Measurements from ENCODE around the gene GRAMD1B.

GRAMD1B gene

GRCh38 chr11:123630126-123630608, 200.1 kb downstream of the GRAMD1B start:
- no peak overlapping the region for H3K4me2 ChIP-seq (ENCODE audit: low read length)
- no peak overlapping the region for H2AFZ ChIP-seq (ENCODE audit: insufficient read depth, low read length, poor library complexity)
- no peak overlapping the region for H3K27ac ChIP-seq (ENCODE audit: low read depth, low read length)
- H3K4ac ChIP-seq (ENCODE audit: low read depth, low read length), result no peak overlapping the region
- H3K36me3 ChIP-seq (ENCODE audit: control insufficient read depth in 1 of 2, insufficient read depth in 2 of 2, low read length in 2 of 2), result no peaks in the 10 kb centered on the region
- no peak overlapping the region for H3K9ac ChIP-seq (ENCODE audit: low read length)
- H2BK5ac ChIP-seq (ENCODE audit: low read depth, low read length, poor library complexity), result no peak overlapping the region
- H3K9me3 ChIP-seq (ENCODE audit: insufficient read depth, low read depth, low read length), result no peaks in the 10 kb centered on the region
- H3K79me1 ChIP-seq (ENCODE audit: low read length), result no peaks in the 10 kb centered on the region
- no peak overlapping the region for H2BK12ac ChIP-seq (ENCODE audit: low read length)
- no peak overlapping the region for H2BK120ac ChIP-seq (ENCODE audit: insufficient read depth, low read length, poor library complexity)
- no peak overlapping the region for H2AK5ac ChIP-seq (ENCODE audit: low read length)
- H3K79me2 ChIP-seq (ENCODE audit: control insufficient read depth, insufficient read depth, low read length, poor library complexity), result no peaks in the 10 kb centered on the region
- WGBS (ENCODE audit: extremely low coverage, insufficient coverage, insufficient read length), result no CpG with 5 or more reads among the region's 3 CpGs
- H3K23ac ChIP-seq (ENCODE audit: low read length), result no peak overlapping the region
- H3K18ac ChIP-seq (ENCODE audit: low read length), result no peak overlapping the region
- no peak overlapping the region for H4K8ac ChIP-seq (ENCODE audit: low read depth, low read length)
- no peak overlapping the region for H3K4me3 ChIP-seq (ENCODE audit: low read depth, low read length)
- no peak overlapping the region for H4K91ac ChIP-seq (ENCODE audit: low read depth, low read length)
- H3K27me3 ChIP-seq (ENCODE audit: insufficient read depth, low read length), result no peaks in the 10 kb centered on the region
- no peak overlapping the region for H3K14ac ChIP-seq (ENCODE audit: low read length)
- H3K4me1 ChIP-seq (ENCODE audit: control insufficient read depth in 1 of 2, insufficient read depth in 2 of 2, low read length in 2 of 2), result no peaks in the 10 kb centered on the region
- no peak overlapping the region for H4K12ac ChIP-seq (ENCODE audit: low read depth, low read length)
- no peak for DNase-seq

DNA sequence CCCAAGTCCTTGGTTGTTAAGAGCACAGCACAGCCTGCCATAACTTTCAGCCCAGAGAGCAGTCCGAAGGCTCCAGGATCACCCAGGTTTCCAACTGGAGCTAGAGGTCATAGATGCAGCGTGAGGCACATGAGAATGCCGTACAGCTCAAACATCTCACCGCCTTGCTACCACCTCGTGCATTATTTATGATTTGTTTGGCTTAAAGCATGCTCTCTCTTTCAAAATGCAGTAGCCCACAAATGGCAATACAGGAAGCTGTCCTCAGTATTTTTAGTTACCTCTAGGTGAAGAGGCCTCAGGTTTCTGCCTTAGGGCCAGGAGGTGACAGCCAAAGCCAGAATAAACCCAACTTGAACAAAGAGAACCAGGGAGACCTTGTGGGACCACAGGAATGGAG, 210.0 kb downstream of the GRAMD1B start:
- no peaks in the 10 kb centered on the region for H3K79me2 ChIP-seq (ENCODE audit: control insufficient read depth, insufficient read depth, low read length, poor library complexity)
- no peak overlapping the region for H2BK120ac ChIP-seq (ENCODE audit: insufficient read depth, low read length, poor library complexity)
- no CpG with 5 or more reads among the region's 5 CpGs for WGBS (ENCODE audit: extremely low coverage, insufficient coverage, insufficient read length)
- H4K8ac ChIP-seq (ENCODE audit: low read depth, low read length), result no peak overlapping the region
- H3K27ac ChIP-seq (ENCODE audit: low read depth, low read length), result no peak overlapping the region
- H2BK12ac ChIP-seq (ENCODE audit: low read length), result no peak overlapping the region
- no peaks in the 10 kb centered on the region for H3K27me3 ChIP-seq (ENCODE audit: insufficient read depth, low read length)
- H4K91ac ChIP-seq (ENCODE audit: low read depth, low read length), result no peak overlapping the region
- no peak for DNase-seq
- H3K23ac ChIP-seq (ENCODE audit: low read length), result no peak overlapping the region
- H3K18ac ChIP-seq (ENCODE audit: low read length), result no peak overlapping the region
- H2AFZ ChIP-seq (ENCODE audit: insufficient read depth, low read length, poor library complexity), result no peak overlapping the region
- H3K4me2 ChIP-seq (ENCODE audit: low read length), result no peak overlapping the region
- H3K9me3 ChIP-seq (ENCODE audit: insufficient read depth, low read depth, low read length), result no peaks in the 10 kb centered on the region
- H3K4ac ChIP-seq (ENCODE audit: low read depth, low read length), result no peak overlapping the region
- no peak overlapping the region for H4K12ac ChIP-seq (ENCODE audit: low read depth, low read length)
- no peaks in the 10 kb centered on the region for H3K79me1 ChIP-seq (ENCODE audit: low read length)
- H3K4me1 ChIP-seq (ENCODE audit: control insufficient read depth in 1 of 2, insufficient read depth in 2 of 2, low read length in 2 of 2), result no peaks in the 10 kb centered on the region
- H3K36me3 ChIP-seq (ENCODE audit: control insufficient read depth in 1 of 2, insufficient read depth in 2 of 2, low read length in 2 of 2), result no peaks in the 10 kb centered on the region
- H2BK5ac ChIP-seq (ENCODE audit: low read depth, low read length, poor library complexity), result no peak overlapping the region
- H2AK5ac ChIP-seq (ENCODE audit: low read length), result no peak overlapping the region
- no peak overlapping the region for H3K14ac ChIP-seq (ENCODE audit: low read length)
- H3K9ac ChIP-seq (ENCODE audit: low read length), result no peak overlapping the region
- no peak overlapping the region for H3K4me3 ChIP-seq (ENCODE audit: low read depth, low read length)

DNA sequence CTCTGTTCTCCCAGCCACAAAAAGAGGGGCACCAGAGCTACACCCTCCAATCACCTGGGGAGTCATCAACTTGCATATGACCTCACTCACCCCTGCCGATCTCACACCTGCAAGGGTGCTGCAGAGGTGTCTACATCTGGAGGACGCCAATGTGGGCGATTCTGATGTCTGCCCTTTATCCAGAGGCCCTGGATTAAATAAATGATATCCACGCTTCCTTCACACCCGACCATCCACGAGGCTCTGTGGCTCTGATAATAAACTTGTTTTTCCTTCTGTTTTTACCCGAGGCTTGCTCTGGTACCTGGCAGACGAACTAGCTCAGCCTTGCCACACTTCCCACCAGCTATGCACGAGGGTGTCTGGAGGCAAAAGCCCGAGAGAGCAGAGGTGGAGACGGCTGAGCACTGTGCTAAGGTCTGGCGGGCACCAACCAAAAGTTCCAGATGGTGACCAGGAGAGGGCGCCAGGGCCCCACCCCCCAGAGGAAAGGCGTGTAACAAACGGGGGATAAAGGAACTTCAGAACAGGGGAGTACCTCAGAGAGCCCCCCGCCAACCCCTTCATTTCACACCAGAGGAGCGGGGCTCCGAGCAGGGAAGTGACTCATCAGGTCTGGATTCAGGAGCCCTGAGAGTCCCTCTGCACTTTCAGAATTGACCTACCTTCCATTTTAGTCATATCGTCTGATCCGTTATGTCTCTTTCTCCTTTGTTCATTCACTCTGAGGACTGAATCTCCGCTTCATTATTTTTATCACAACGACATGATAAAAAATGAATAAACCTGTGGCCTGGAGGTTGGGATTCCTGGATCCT, 210.8 kb downstream of the GRAMD1B start:
- Histone ChIP-seq H2AK5ac (ENCODE audit: low read length) (no peak overlapping the region), H3K18ac (ENCODE audit: low read length) (no peak overlapping the region), H2AFZ (ENCODE audit: insufficient read depth, low read length, poor library complexity) (no peak overlapping the region), H2BK12ac (ENCODE audit: low read length) (no peak overlapping the region), H4K12ac (ENCODE audit: low read depth, low read length) (no peak overlapping the region), H3K23ac (ENCODE audit: low read length) (no peak overlapping the region), H3K36me3 (ENCODE audit: control insufficient read depth in 1 of 2, insufficient read depth in 2 of 2, low read length in 2 of 2) (no peaks in the 10 kb centered on the region), H3K27ac (ENCODE audit: low read depth, low read length) (no peak overlapping the region), H4K91ac (ENCODE audit: low read depth, low read length) (no peak overlapping the region), H3K4me3 (ENCODE audit: low read depth, low read length) (no peak overlapping the region), H3K9ac (ENCODE audit: low read length) (no peak overlapping the region), H3K4me2 (ENCODE audit: low read length) (no peak overlapping the region), H3K4ac (ENCODE audit: low read depth, low read length) (no peak overlapping the region), H3K9me3 (ENCODE audit: insufficient read depth, low read depth, low read length) (no peaks in the 10 kb centered on the region), H3K27me3 (ENCODE audit: insufficient read depth, low read length) (no peaks in the 10 kb centered on the region), H2BK120ac (ENCODE audit: insufficient read depth, low read length, poor library complexity) (no peak overlapping the region), H4K8ac (ENCODE audit: low read depth, low read length) (no peak overlapping the region), H3K79me1 (ENCODE audit: low read length) (no peaks in the 10 kb centered on the region), H2BK5ac (ENCODE audit: low read depth, low read length, poor library complexity) (no peak overlapping the region), H3K4me1 (ENCODE audit: control insufficient read depth in 1 of 2, insufficient read depth in 2 of 2, low read length in 2 of 2) (no peaks in the 10 kb centered on the region), H3K79me2 (ENCODE audit: control insufficient read depth, insufficient read depth, low read length, poor library complexity) (no peaks in the 10 kb centered on the region), H3K14ac (ENCODE audit: low read length) (no peak overlapping the region)
- whole genome bisulfite sequencing (ENCODE audit: extremely low coverage, insufficient coverage, insufficient read length), result no CpG with 5 or more reads among the region's 22 CpGs
- DNase-seq, result peak in 1 of 2 donors; percentile 48

DNA sequence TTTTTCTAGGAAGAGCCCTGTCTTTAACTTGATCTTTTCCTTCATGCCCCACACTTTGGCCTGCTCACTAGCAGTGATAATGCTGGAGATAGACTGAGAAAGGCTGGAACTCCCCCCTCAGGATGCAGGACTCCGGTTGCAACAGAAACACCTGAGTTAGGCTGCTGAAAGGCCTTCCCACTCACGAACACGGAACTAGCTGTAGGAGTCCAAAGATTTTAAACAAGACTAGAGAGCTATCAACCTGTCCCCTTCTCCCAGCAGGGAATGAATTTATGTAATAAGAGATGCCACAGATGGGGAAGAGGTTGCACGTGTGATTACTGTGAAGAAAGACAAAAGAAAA, 211.4 kb downstream of the GRAMD1B start:
- Histone ChIP-seq H3K14ac (ENCODE audit: low read length) (no peak overlapping the region), H2AK5ac (ENCODE audit: low read length) (no peak overlapping the region), H3K4ac (ENCODE audit: low read depth, low read length) (no peak overlapping the region), H3K9me3 (ENCODE audit: insufficient read depth, low read depth, low read length) (no peaks in the 10 kb centered on the region), H3K23ac (ENCODE audit: low read length) (no peak overlapping the region), H2AFZ (ENCODE audit: insufficient read depth, low read length, poor library complexity) (no peak overlapping the region), H2BK12ac (ENCODE audit: low read length) (no peak overlapping the region), H2BK5ac (ENCODE audit: low read depth, low read length, poor library complexity) (no peak overlapping the region), H2BK120ac (ENCODE audit: insufficient read depth, low read length, poor library complexity) (no peak overlapping the region), H3K4me3 (ENCODE audit: low read depth, low read length) (no peak overlapping the region), H3K36me3 (ENCODE audit: control insufficient read depth in 1 of 2, insufficient read depth in 2 of 2, low read length in 2 of 2) (no peaks in the 10 kb centered on the region), H4K12ac (ENCODE audit: low read depth, low read length) (no peak overlapping the region), H3K9ac (ENCODE audit: low read length) (no peak overlapping the region), H3K79me1 (ENCODE audit: low read length) (no peaks in the 10 kb centered on the region), H3K18ac (ENCODE audit: low read length) (no peak overlapping the region), H3K27me3 (ENCODE audit: insufficient read depth, low read length) (no peaks in the 10 kb centered on the region), H4K8ac (ENCODE audit: low read depth, low read length) (no peak overlapping the region), H3K4me1 (ENCODE audit: control insufficient read depth in 1 of 2, insufficient read depth in 2 of 2, low read length in 2 of 2) (no peaks in the 10 kb centered on the region), H4K91ac (ENCODE audit: low read depth, low read length) (no peak overlapping the region), H3K4me2 (ENCODE audit: low read length) (no peak overlapping the region), H3K27ac (ENCODE audit: low read depth, low read length) (no peak overlapping the region), H3K79me2 (ENCODE audit: control insufficient read depth, insufficient read depth, low read length, poor library complexity) (no peaks in the 10 kb centered on the region)
- DNase-seq, result no peak
- WGBS (ENCODE audit: extremely low coverage, insufficient coverage, insufficient read length), result no CpG with 5 or more reads among the region's 4 CpGs
